HG03108 (cell line): ENCODE results near the gene TFIP11.

Experiments
- ATAC-seq: cut with Tn5 transposase; IDR thresholded peaks from one replicate; pipeline ENCODE4 v1.9.1; 2021; ENCODE audit warnings: moderate library complexity; ENCODE audit not compliant: unreplicated experiment

TFIP11 gene

GRCh38 chr22:26508148-26508547 lies 4.1 kb downstream of the TFIP11 start:
- no peak for ATAC-seq

GRCh38 chr22:26503758-26504157 lies 8.5 kb downstream of the TFIP11 start:
- no peak for ATAC-seq

- ATAC-seq: no peak
These were observed 9.3 kb downstream of the TFIP11 start for GRCh38 chr22:26502688-26503561.

GRCh38 chr22:26501996-26502395 lies 10.3 kb downstream of the TFIP11 start:
- no peak for ATAC-seq

- no peak for ATAC-seq
These were observed 13.0 kb downstream of the TFIP11 start for GRCh38 chr22:26499188-26499703.

- no peak for ATAC-seq
These were observed 15.8 kb downstream of the TFIP11 start for GRCh38 chr22:26496456-26496855.

GRCh38 chr22:26494506-26494905 lies 17.8 kb downstream of the TFIP11 start:
- ATAC-seq: no peak

- no peak for ATAC-seq
These were observed 20.1 kb downstream of the TFIP11 start for GRCh38 chr22:26492220-26492619.

GRCh38 chr22:26489447-26490036 lies 22.7 kb downstream of the TFIP11 start:
- ATAC-seq: no peak

GRCh38 chr22:26487996-26488395 lies 24.3 kb downstream of the TFIP11 start:
- ATAC-seq: no peak

- ATAC-seq: no peak
These were observed 25.9 kb downstream of the TFIP11 start for GRCh38 chr22:26486394-26486793.

GRCh38 chr22:26485806-26486390 lies 26.4 kb downstream of the TFIP11 start:
- ATAC-seq: no peak

- no peak for ATAC-seq
These were observed 27.3 kb downstream of the TFIP11 start for GRCh38 chr22:26485013-26485412.

- ATAC-seq: no peak
These were observed 27.9 kb downstream of the TFIP11 start for GRCh38 chr22:26484360-26484706.

GRCh38 chr22:26483439-26484359 lies 28.6 kb downstream of the TFIP11 start, which contains the start of the genes HPS4 and SRRD:
HPS4 (minus strand) TSS chr22:26483783; CDS start chr22:26481762, 2,021 bp downstream.
SRRD (plus strand) TSS chr22:26483877; CDS start chr22:26483891, 14 bp downstream.
- peak; percentile 45 for ATAC-seq

- no peak for ATAC-seq
These were observed 29.2 kb downstream of the TFIP11 start for GRCh38 chr22:26483043-26483438.

- no peak for ATAC-seq
These were observed 30.1 kb downstream of the TFIP11 start for GRCh38 chr22:26482161-26482560.

- ATAC-seq: no peak
These were observed 30.6 kb downstream of the TFIP11 start for GRCh38 chr22:26481694-26482093.

- no peak for ATAC-seq
These were observed 31.1 kb downstream of the TFIP11 start for GRCh38 chr22:26481112-26481693.

- no peak for ATAC-seq
These were observed 31.7 kb downstream of the TFIP11 start for GRCh38 chr22:26480611-26480932.
